ENCODE data around the gene S100A5.

- no peak for TF ChIP-seq POLR2A (IDR thresholded peaks at IDR 0.05)
- no peak for TF ChIP-seq CTCF (IDR thresholded peaks at IDR 0.05)
Observed at GRCh38 chr1:153536671-153537375, 3.9 kb downstream of the S100A5 start.

Measured in breast epithelium (tissue), 3 donors.